Memory B cell (primary cell): ENCODE data around the gene NCKAP5.

Source experiments
- ATAC-seq: fragments of 150-1000 bp; cut with Tn5 transposase; 2 replicates; pipeline ENCODE4 v1.10.0; 2021; ENCODE audit warnings: low read depth, mild to moderate bottlenecking, moderate library complexity
- DNase-seq, 2 donors: peaks; one replicate each; pipeline ENCODE4 v3.0.0; 2022; ENCODE audit warnings: low spot score in 2 of 2
- H3K27ac Mint-ChIP-seq: one replicate; pipeline ENCODE4 v1.8.0; 2022; ENCODE audit warnings: mild to moderate bottlenecking, moderate library complexity, mixed read lengths
- H3K27me3 Mint-ChIP-seq: one replicate; pipeline ENCODE4 v1.8.0; 2022; ENCODE audit warnings: mixed read lengths
- H3K36me3 Mint-ChIP-seq: one replicate; pipeline ENCODE4 v1.8.0; 2022; ENCODE audit warnings: mild to moderate bottlenecking, mixed read lengths
- H3K4me1 Mint-ChIP-seq: one replicate; pipeline ENCODE4 v1.8.0; 2022; ENCODE audit warnings: mixed read lengths
- H3K4me3 Mint-ChIP-seq: one replicate; pipeline ENCODE4 v1.8.0; 2022; ENCODE audit warnings: mild to moderate bottlenecking, moderate library complexity, mixed read lengths
- H3K9me3 Mint-ChIP-seq: one replicate; pipeline ENCODE4 v1.8.0; 2022; ENCODE audit warnings: mixed read lengths

The NCKAP5 gene

GRCh38 chr2:133200684-133201421, 367.4 kb downstream of the NCKAP5 start:
- H3K4me1 Mint-ChIP-seq = no peaks in the 10 kb centered on the region
- DNase-seq = no peak
- no peak overlapping the region for H3K27ac Mint-ChIP-seq
- no peak for ATAC-seq
- peaks cover 12% of the 10 kb centered on the region for H3K9me3 Mint-ChIP-seq
- H3K27me3 Mint-ChIP-seq = no peaks in the 10 kb centered on the region
- H3K4me3 Mint-ChIP-seq = no peak overlapping the region
- no peaks in the 10 kb centered on the region for H3K36me3 Mint-ChIP-seq

DNA sequence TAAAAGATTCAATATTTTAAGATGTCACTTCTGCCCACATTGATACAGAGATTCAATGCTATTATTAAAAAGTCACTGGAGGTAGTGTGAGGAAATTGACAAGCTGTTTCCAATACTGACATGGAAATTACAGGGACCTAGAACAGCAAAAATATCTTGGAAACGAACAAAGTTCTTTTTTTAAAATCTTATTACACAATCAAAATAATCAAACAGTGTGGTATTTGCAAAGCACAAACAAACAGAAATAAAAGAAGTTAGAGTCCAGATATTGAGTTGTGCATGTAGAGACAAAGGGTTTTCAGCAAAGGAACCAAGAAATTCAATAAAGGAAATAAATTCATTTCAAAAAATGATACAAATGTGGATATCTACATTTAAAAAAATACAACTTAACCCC, 369.6 kb downstream of the NCKAP5 start:
- no peak for DNase-seq
- no peak overlapping the region for H3K27ac Mint-ChIP-seq
- no peak for ATAC-seq
- no peaks in the 10 kb centered on the region for H3K36me3 Mint-ChIP-seq
- H3K4me3 Mint-ChIP-seq = no peak overlapping the region
- no peaks in the 10 kb centered on the region for H3K27me3 Mint-ChIP-seq
- no peaks in the 10 kb centered on the region for H3K4me1 Mint-ChIP-seq
- peaks cover 12% of the 10 kb centered on the region for H3K9me3 Mint-ChIP-seq

DNA sequence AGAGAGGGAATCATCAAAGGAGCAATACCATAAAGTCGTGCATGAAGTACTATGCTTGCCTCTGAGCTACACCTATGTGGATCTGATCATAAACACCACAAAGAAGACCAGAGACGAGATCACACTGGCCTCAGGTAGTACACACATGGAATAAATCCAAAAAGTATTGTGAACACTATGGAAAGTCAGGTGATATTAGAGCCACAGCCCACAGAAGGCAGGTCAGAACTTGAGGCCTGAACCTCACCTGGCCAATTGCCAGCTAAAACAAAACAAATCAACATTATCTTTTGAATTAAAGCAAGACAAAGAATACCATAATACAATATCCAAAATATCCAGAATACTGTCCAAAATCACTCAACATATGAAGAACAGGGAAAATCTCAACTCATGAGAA, 371.1 kb downstream of the NCKAP5 start:
- H3K4me3 Mint-ChIP-seq = no peak overlapping the region
- no peaks in the 10 kb centered on the region for H3K36me3 Mint-ChIP-seq
- DNase-seq = no peak
- H3K27me3 Mint-ChIP-seq = no peaks in the 10 kb centered on the region
- no peaks in the 10 kb centered on the region for H3K4me1 Mint-ChIP-seq
- ATAC-seq = no peak
- no peak overlapping the region for H3K27ac Mint-ChIP-seq
- H3K9me3 Mint-ChIP-seq = peaks cover 8% of the 10 kb centered on the region

- ATAC-seq (no peak), DNase-seq (no peak)
- H3K4me1 Mint-ChIP-seq = no peaks in the 10 kb centered on the region
- H3K27me3 Mint-ChIP-seq = no peaks in the 10 kb centered on the region
- H3K4me3 Mint-ChIP-seq = no peak overlapping the region
- peaks cover 2% of the 10 kb centered on the region for H3K9me3 Mint-ChIP-seq
- no peak overlapping the region for H3K27ac Mint-ChIP-seq
- H3K36me3 Mint-ChIP-seq = no peaks in the 10 kb centered on the region
These were observed 373.4 kb downstream of the NCKAP5 start for GRCh38 chr2:133194777-133195335.

DNA sequence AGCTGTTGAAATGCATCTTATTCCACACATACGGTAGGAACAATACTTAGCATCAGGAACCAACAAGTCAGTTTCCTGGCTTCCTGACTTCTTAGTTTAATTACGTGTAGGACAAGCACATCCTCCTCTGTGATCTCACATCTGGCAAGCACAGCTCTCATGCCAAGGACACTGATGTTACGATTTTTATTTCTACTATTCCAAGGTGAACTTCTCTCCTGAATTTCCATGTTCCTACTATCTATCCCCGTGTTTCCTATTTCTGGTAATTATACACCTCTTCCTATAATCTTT, 374.0 kb downstream of the NCKAP5 start:
- no peaks in the 10 kb centered on the region for H3K4me1 Mint-ChIP-seq
- no peak overlapping the region for H3K27ac Mint-ChIP-seq
- no peaks in the 10 kb centered on the region for H3K36me3 Mint-ChIP-seq
- DNase-seq (no peak), ATAC-seq (no peak)
- H3K27me3 Mint-ChIP-seq = no peaks in the 10 kb centered on the region
- peaks cover 2% of the 10 kb centered on the region for H3K9me3 Mint-ChIP-seq
- no peak overlapping the region for H3K4me3 Mint-ChIP-seq

- H3K4me3 Mint-ChIP-seq = no peak overlapping the region
- ATAC-seq = no peak
- no peak for DNase-seq
These were observed 374.5 kb downstream of the NCKAP5 start for GRCh38 chr2:133193544-133194361.

DNA sequence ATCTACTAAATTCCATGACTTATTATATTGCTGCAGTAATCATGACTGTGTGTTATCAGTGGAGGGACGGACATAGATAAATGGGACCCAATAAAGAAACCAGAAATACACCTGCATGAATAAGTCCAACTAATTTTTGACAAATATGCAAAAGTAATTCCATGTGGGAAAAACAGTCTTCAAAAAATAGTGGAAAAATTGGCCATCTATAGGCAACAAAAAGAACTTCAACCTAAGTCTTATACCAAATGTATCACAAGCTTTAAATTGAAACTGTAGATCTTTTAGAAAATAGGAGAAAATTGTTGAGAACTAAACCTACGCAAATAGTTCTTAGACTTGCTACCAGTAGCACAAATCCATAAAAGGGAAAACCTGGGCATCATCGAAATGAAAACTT, 376.2 kb downstream of the NCKAP5 start:
- Mint-ChIP-seq H3K27me3 (no peaks in the 10 kb centered on the region), H3K36me3 (no peaks in the 10 kb centered on the region), H3K27ac (no peak overlapping the region), H3K4me1 (no peaks in the 10 kb centered on the region), H3K9me3 (peaks cover 2% of the 10 kb centered on the region), H3K4me3 (no peak overlapping the region)
- ATAC-seq = no peak
- no peak for DNase-seq

More at GRCh38 chr2:133193544-133194361, 374.5 kb downstream of the NCKAP5 start:
- H3K36me3 Mint-ChIP-seq = no peaks in the 10 kb centered on the region
- H3K27ac Mint-ChIP-seq = no peak overlapping the region
- H3K9me3 Mint-ChIP-seq = peaks cover 2% of the 10 kb centered on the region
- no peaks in the 10 kb centered on the region for H3K4me1 Mint-ChIP-seq
- no peaks in the 10 kb centered on the region for H3K27me3 Mint-ChIP-seq

DNA sequence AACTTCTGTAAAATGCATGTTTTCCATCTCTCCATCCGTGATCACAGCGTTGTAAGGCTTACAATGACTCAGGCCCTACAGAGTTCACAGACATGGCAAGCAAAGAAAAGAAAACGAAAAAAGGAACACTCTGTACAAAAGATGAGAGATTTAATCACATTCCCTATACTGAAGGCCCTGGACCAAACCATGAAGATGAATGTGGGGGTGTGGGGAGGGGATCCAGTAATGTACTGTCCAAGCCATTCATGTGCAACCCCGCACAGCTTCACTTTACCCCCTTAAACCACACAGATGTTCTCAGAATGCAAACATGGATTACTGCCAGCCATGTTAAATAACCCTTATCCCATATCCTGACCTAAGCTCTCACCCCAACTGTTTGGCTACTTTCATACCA, 391.1 kb downstream of the NCKAP5 start:
- Mint-ChIP-seq H3K36me3 (no peaks in the 10 kb centered on the region), H3K4me3 (no peak overlapping the region), H3K4me1 (no peaks in the 10 kb centered on the region), H3K27ac (no peak overlapping the region), H3K27me3 (peaks cover 4% of the 10 kb centered on the region), H3K9me3 (peaks cover 3% of the 10 kb centered on the region)
- DNase-seq (no peak), ATAC-seq (no peak)

DNA sequence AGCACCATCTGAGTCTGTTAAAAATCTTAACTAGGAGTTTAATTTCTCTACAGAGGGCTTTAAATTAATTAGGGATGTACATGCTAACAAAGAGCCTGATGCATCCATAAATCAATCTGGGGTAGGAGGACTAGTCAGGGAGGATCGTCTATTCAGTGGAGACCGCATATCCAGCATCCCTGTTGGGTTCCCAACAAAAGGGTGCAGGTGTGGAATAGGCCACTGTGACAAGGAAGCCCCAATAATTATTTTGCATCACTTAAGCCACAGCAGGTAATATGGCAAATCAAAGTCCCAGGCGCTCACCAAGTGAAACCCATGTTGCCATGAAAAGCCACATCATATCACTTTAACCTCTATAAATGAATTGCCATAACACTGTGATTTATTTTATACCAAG, 392.3 kb downstream of the NCKAP5 start:
- Mint-ChIP-seq H3K36me3 (no peaks in the 10 kb centered on the region), H3K27ac (no peak overlapping the region), H3K4me3 (no peak overlapping the region), H3K27me3 (peaks cover 4% of the 10 kb centered on the region), H3K4me1 (no peaks in the 10 kb centered on the region), H3K9me3 (no peaks in the 10 kb centered on the region)
- DNase-seq (no peak), ATAC-seq (no peak)

DNA sequence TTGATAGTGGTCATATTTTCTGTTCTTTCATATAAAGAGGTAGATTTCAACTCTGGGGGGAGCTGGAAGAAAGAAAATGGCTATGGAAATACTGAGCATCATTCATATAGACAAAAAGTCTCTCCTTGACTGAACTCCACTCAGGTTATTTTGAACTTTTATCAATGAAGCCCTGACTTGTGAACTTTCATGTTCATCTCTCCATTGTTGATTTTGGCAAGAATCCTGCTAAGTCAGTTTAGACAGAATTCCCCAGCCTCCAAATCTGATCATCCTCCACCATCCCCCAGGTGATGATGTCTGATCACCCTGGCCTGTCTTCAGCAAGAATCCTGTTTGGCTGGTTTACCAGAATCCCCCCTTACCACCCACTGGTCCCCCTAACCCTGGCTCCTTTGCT, 395.0 kb downstream of the NCKAP5 start:
- Mint-ChIP-seq H3K9me3 (no peaks in the 10 kb centered on the region), H3K4me1 (no peaks in the 10 kb centered on the region), H3K27ac (no peak overlapping the region), H3K4me3 (no peak overlapping the region), H3K27me3 (peaks cover 6% of the 10 kb centered on the region), H3K36me3 (no peaks in the 10 kb centered on the region)
- no peak for ATAC-seq
- no peak for DNase-seq

DNA sequence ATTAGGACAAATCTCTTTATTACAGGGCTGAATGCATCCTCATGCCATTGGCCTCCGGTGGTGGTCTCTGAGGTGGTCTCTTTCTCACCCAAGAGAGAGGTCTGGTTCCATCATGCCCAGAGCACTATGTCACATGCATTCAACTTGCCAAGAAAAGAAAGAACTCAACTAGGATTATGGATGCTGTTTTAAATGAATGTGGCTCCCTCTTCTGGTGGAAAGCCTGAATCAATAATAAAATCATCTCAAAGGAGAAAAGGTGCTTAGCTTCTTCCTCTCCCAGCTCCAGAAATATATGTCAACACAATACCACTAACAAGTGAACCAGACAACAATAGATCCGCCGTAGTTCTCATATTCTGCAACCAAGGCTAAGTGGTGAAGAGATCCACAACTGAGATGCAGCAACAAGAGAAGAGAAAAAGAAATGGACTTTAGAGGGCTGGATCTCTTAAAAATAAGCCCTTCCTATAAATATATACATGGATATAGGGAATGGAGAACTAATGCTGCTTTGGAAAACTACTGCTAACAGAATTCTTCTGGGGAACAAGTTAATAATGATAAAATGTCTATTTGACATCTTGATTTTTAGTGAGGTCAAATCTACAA, 396.8 kb downstream of the NCKAP5 start:
- H3K4me3 Mint-ChIP-seq = no peak overlapping the region
- no peaks in the 10 kb centered on the region for H3K9me3 Mint-ChIP-seq
- DNase-seq (peak in 1 of 2 donors; percentile 4), ATAC-seq (no peak)
- H3K36me3 Mint-ChIP-seq = no peaks in the 10 kb centered on the region
- H3K27ac Mint-ChIP-seq = no peak overlapping the region
- peaks cover 2% of the 10 kb centered on the region for H3K27me3 Mint-ChIP-seq
- no peaks in the 10 kb centered on the region for H3K4me1 Mint-ChIP-seq

- no peaks in the 10 kb centered on the region for H3K36me3 Mint-ChIP-seq
- DNase-seq (no peak), ATAC-seq (no peak)
- no peaks in the 10 kb centered on the region for H3K9me3 Mint-ChIP-seq
- no peaks in the 10 kb centered on the region for H3K4me1 Mint-ChIP-seq
- no peak overlapping the region for H3K4me3 Mint-ChIP-seq
- peaks cover 2% of the 10 kb centered on the region for H3K27me3 Mint-ChIP-seq
- H3K27ac Mint-ChIP-seq = no peak overlapping the region
These were observed 398.9 kb downstream of the NCKAP5 start for GRCh38 chr2:133169274-133169912.

- Mint-ChIP-seq H3K4me1 (no peaks in the 10 kb centered on the region), H3K36me3 (no peaks in the 10 kb centered on the region), H3K27me3 (peaks cover 2% of the 10 kb centered on the region), H3K9me3 (no peaks in the 10 kb centered on the region), H3K4me3 (no peak overlapping the region), H3K27ac (no peak overlapping the region)
- ATAC-seq = no peak
- DNase-seq = no peak
These were observed 400.3 kb downstream of the NCKAP5 start for GRCh38 chr2:133167990-133168389.

GRCh38 chr2:133167223-133167622, 401.0 kb downstream of the NCKAP5 start:
- DNase-seq = no peak
- Mint-ChIP-seq H3K4me3 (no peak overlapping the region), H3K36me3 (no peaks in the 10 kb centered on the region), H3K4me1 (no peaks in the 10 kb centered on the region), H3K27me3 (peaks cover 2% of the 10 kb centered on the region), H3K27ac (no peak overlapping the region), H3K9me3 (no peaks in the 10 kb centered on the region)
- ATAC-seq = no peak
